Colonic mucosa (tissue), 4 donors: ENCODE results near the gene FAM3B. TPM values are rescaled to one million over a fixed set of nuclear protein-coding genes. Genes with fewer than 3 reads are reported as not detected.

ENCODE experiments used
- DNase-seq: peaks from one replicate; pipeline ENCODE4 v3.0.0-alpha.2; 2020
- H3K27ac ChIP-seq: fragments of 200-600 bp; one replicate; pipeline ENCODE4 v1.8.0; 2021
- H3K27me3 ChIP-seq: fragments of 200-600 bp; one replicate; pipeline ENCODE4 v1.8.0; 2021
- H3K36me3 ChIP-seq: fragments of 200-600 bp; one replicate; pipeline ENCODE4 v1.8.0; 2021
- H3K4me1 ChIP-seq: fragments of 200-600 bp; one replicate; pipeline ENCODE4 v1.8.0; 2021; ENCODE audit warnings: mild to moderate bottlenecking
- H3K4me3 ChIP-seq: fragments of 200-600 bp; one replicate; pipeline ENCODE4 v1.8.0; 2021
- H3K9ac ChIP-seq, 2 donors: one replicate each; pipeline ENCODE4 v1.7.0; 2013; ENCODE audit warnings: control low read depth in 2 of 2, low read depth in 2 of 2, low read length in 2 of 2
- H3K9me3 ChIP-seq: fragments of 200-600 bp; one replicate; pipeline ENCODE4 v1.8.0; 2021
- CTCF ChIP-seq: fragments of 200-600 bp; IDR thresholded peaks from one replicate; pipeline ENCODE4 v1.8.0; 2022; ENCODE audit warnings: antibody characterized with exemption, mild to moderate bottlenecking
- intact Hi-C: fragments of 100-400 bp; cut with DNase I; formaldehyde crosslinking; loops from one replicate; pipeline ENCODE4 v1.14.1; 2022
- total RNA-seq, 2 donors: library from RNA; stranded (reverse); fragmentation: NEBNext Ultra II Directional in 1 of 2; extraction: Animal tissue kit (Norgen Biotek cat#: 25700) in 1 of 2; gene quantifications; one replicate each; pipeline ENCODE4 v1.2.1, GENCODE V29; 2021
- donor health status: healthy.
- donor health status: DM: no; HTN: no; CAD: no.
- donor health status: DM: no; HTN: no; CAD: no.

FAM3B gene
- total RNA-seq, 2 donors from 2014 or later: 0.35 to 0.90 TPM

GRCh38 chr21:41373253-41373652, 56.7 kb downstream of the FAM3B start:
- Histone ChIP-seq H3K36me3 (no peaks in the 10 kb centered on the region), H3K9ac (no peak overlapping the region), H3K4me3 (no peak overlapping the region), H3K4me1 (no peaks in the 10 kb centered on the region), H3K27ac (no peak overlapping the region), H3K27me3 (no peaks in the 10 kb centered on the region), H3K9me3 (no peaks in the 10 kb centered on the region)
- DNase-seq: no peak
- TF ChIP-seq CTCF: no peak
- intact Hi-C loops: no loop called here

GRCh38 chr21:41373763-41374162, 57.2 kb downstream of the FAM3B start:
- TF ChIP-seq CTCF: no peak
- no peak overlapping the region for H3K27ac ChIP-seq
- intact Hi-C loops: no loop called here
- DNase-seq: no peak
- H3K36me3 ChIP-seq: no peaks in the 10 kb centered on the region
- H3K9ac ChIP-seq: no peak overlapping the region
- no peaks in the 10 kb centered on the region for H3K27me3 ChIP-seq
- no peaks in the 10 kb centered on the region for H3K9me3 ChIP-seq
- H3K4me3 ChIP-seq: no peak overlapping the region
- H3K4me1 ChIP-seq: no peaks in the 10 kb centered on the region

GRCh38 chr21:41374177-41374712, 57.6 kb downstream of the FAM3B start:
- DNase-seq: no peak
- H3K4me3 ChIP-seq: no peak overlapping the region
- H3K9me3 ChIP-seq: no peaks in the 10 kb centered on the region
- intact Hi-C loops: no loop called here
- no peaks in the 10 kb centered on the region for H3K27me3 ChIP-seq
- TF ChIP-seq CTCF: no peak
- H3K9ac ChIP-seq: no peak overlapping the region
- no peak overlapping the region for H3K27ac ChIP-seq
- H3K4me1 ChIP-seq: no peaks in the 10 kb centered on the region
- H3K36me3 ChIP-seq: no peaks in the 10 kb centered on the region

- intact Hi-C loops: no loop called here
- Histone ChIP-seq H3K36me3 (no peaks in the 10 kb centered on the region), H3K27ac (no peak overlapping the region), H3K9ac (no peak overlapping the region), H3K27me3 (no peaks in the 10 kb centered on the region), H3K9me3 (no peaks in the 10 kb centered on the region), H3K4me3 (no peak overlapping the region), H3K4me1 (no peaks in the 10 kb centered on the region)
- no peak for DNase-seq
- no peak for TF ChIP-seq CTCF
Measured at GRCh38 chr21:41374867-41375533, 58.4 kb downstream of the FAM3B start.

GRCh38 chr21:41375875-41376274, 59.3 kb downstream of the FAM3B start:
- intact Hi-C loops: no loop called here
- no peak for DNase-seq
- Histone ChIP-seq H3K27ac (no peak overlapping the region), H3K27me3 (no peaks in the 10 kb centered on the region), H3K4me3 (no peak overlapping the region), H3K4me1 (no peaks in the 10 kb centered on the region), H3K9ac (no peak overlapping the region), H3K9me3 (no peaks in the 10 kb centered on the region), H3K36me3 (no peaks in the 10 kb centered on the region)
- no peak for TF ChIP-seq CTCF
